ENCODE results near the gene MAP3K2. TPM values are rescaled to one million over a fixed set of nuclear protein-coding genes. Genes with fewer than 3 reads are reported as not detected.
"Not testable (repeated sequence)": the region's sequence is repeated elsewhere in the genome, so short reads cannot be mapped to it uniquely, and the experiment has no call there.

MAP3K2 gene
- total RNA-seq, 1 experiment from 2014 or later: 23.6 TPM

- in situ Hi-C loops (cut with HindIII; ENCODE audit: low pct_unique_long_range_greater_than_20kb, low sequenced_read_pairs): loop anchor here (5.0 kb wide), 1 partner anchor 44 kb away; no protein-coding TSS in a partner anchor
- peak; percentile 83 for DNase-seq (ENCODE audit: low read depth)
Observed at GRCh38 chr2:127410871-127411652, 23.3 kb upstream of the MAP3K2 start.

- not testable (repeated sequence) for DNase-seq (ENCODE audit: low read depth)
- in situ Hi-C loops (cut with HindIII; ENCODE audit: low pct_unique_long_range_greater_than_20kb, low sequenced_read_pairs): loop anchor here (5.0 kb wide), 1 partner anchor 42 kb away; no protein-coding TSS in a partner anchor
Observed at GRCh38 chr2:127409716-127410115, 21.9 kb upstream of the MAP3K2 start.

- no peak for DNase-seq (ENCODE audit: low read depth)
- in situ Hi-C loops (cut with HindIII; ENCODE audit: low pct_unique_long_range_greater_than_20kb, low sequenced_read_pairs): no loop called here
Observed at GRCh38 chr2:127408807-127409099, 21.0 kb upstream of the MAP3K2 start.

GRCh38 chr2:127408004-127408806 lies 20.4 kb upstream of the MAP3K2 start:
- in situ Hi-C loops (cut with HindIII; ENCODE audit: low pct_unique_long_range_greater_than_20kb, low sequenced_read_pairs): no loop called here

GRCh38 chr2:127407661-127408003 lies 19.9 kb upstream of the MAP3K2 start:
- in situ Hi-C loops (cut with HindIII; ENCODE audit: low pct_unique_long_range_greater_than_20kb, low sequenced_read_pairs): no loop called here
- DNase-seq (ENCODE audit: low read depth): peak; percentile 39

More at GRCh38 chr2:127408004-127408806, 20.4 kb upstream of the MAP3K2 start:
- DNase-seq (ENCODE audit: low read depth): peak; percentile 92

- in situ Hi-C loops (cut with HindIII; ENCODE audit: low pct_unique_long_range_greater_than_20kb, low sequenced_read_pairs): no loop called here
- no peak for DNase-seq (ENCODE audit: low read depth)
Observed at GRCh38 chr2:127407091-127407490, 19.3 kb upstream of the MAP3K2 start.

GRCh38 chr2:127406454-127406853 lies 18.7 kb upstream of the MAP3K2 start:
- DNase-seq (ENCODE audit: low read depth): no peak
- in situ Hi-C loops (cut with HindIII; ENCODE audit: low pct_unique_long_range_greater_than_20kb, low sequenced_read_pairs): no loop called here

GRCh38 chr2:127405255-127405610 lies 17.5 kb upstream of the MAP3K2 start:
- no peak for DNase-seq (ENCODE audit: low read depth)
- in situ Hi-C loops (cut with HindIII; ENCODE audit: low pct_unique_long_range_greater_than_20kb, low sequenced_read_pairs): no loop called here

- DNase-seq (ENCODE audit: low read depth): no peak
- in situ Hi-C loops (cut with HindIII; ENCODE audit: low pct_unique_long_range_greater_than_20kb, low sequenced_read_pairs): no loop called here
Observed at GRCh38 chr2:127404466-127405254, 16.9 kb upstream of the MAP3K2 start.

- DNase-seq (ENCODE audit: low read depth): no peak
- in situ Hi-C loops (cut with HindIII; ENCODE audit: low pct_unique_long_range_greater_than_20kb, low sequenced_read_pairs): no loop called here
Observed at GRCh38 chr2:127403460-127403859, 15.7 kb upstream of the MAP3K2 start.

- in situ Hi-C loops (cut with HindIII; ENCODE audit: low pct_unique_long_range_greater_than_20kb, low sequenced_read_pairs): no loop called here
- no peak for DNase-seq (ENCODE audit: low read depth)
Observed at GRCh38 chr2:127401757-127402695, 14.3 kb upstream of the MAP3K2 start.

- in situ Hi-C loops (cut with HindIII; ENCODE audit: low pct_unique_long_range_greater_than_20kb, low sequenced_read_pairs): no loop called here
- peak; percentile 47 for DNase-seq (ENCODE audit: low read depth)
Observed at GRCh38 chr2:127400897-127401756, 13.4 kb upstream of the MAP3K2 start.

- DNase-seq (ENCODE audit: low read depth): no peak
- in situ Hi-C loops (cut with HindIII; ENCODE audit: low pct_unique_long_range_greater_than_20kb, low sequenced_read_pairs): no loop called here
Observed at GRCh38 chr2:127400533-127400896, 12.7 kb upstream of the MAP3K2 start.

- in situ Hi-C loops (cut with HindIII; ENCODE audit: low pct_unique_long_range_greater_than_20kb, low sequenced_read_pairs): no loop called here
- DNase-seq (ENCODE audit: low read depth): peak; percentile 80
Observed at GRCh38 chr2:127398239-127398590, 10.4 kb upstream of the MAP3K2 start.

GRCh38 chr2:127397568-127398238 lies 9.9 kb upstream of the MAP3K2 start:
- no peak for DNase-seq (ENCODE audit: low read depth)
- in situ Hi-C loops (cut with HindIII; ENCODE audit: low pct_unique_long_range_greater_than_20kb, low sequenced_read_pairs): no loop called here

GRCh38 chr2:127394492-127394891 lies 6.7 kb upstream of the MAP3K2 start:
- in situ Hi-C loops (cut with HindIII; ENCODE audit: low pct_unique_long_range_greater_than_20kb, low sequenced_read_pairs): no loop called here
- no peak for DNase-seq (ENCODE audit: low read depth)
